Type B pancreatic cell (in vitro differentiated cells): Measurements from ENCODE around the gene RAB40B. TPM values are rescaled to one million over a fixed set of nuclear protein-coding genes. Genes with fewer than 3 reads are reported as not detected.

Experiments
- DNase-seq: peaks from one replicate; pipeline ENCODE4 v3.0.0; 2021; ENCODE audit warnings: mixed read lengths; ENCODE audit not compliant: unreplicated experiment; ENCODE audit errors: extremely low spot score
- H3K27ac Mint-ChIP-seq: 2 replicates; pipeline ENCODE4 v1.8.0; 2021; ENCODE audit warnings: mild to moderate bottlenecking, mixed read lengths
- H3K27me3 Mint-ChIP-seq: 2 replicates; pipeline ENCODE4 v1.8.0; 2021; ENCODE audit warnings: mixed read lengths
- H3K36me3 Mint-ChIP-seq: 2 replicates; pipeline ENCODE4 v1.8.0; 2021; ENCODE audit warnings: mixed read lengths
- H3K4me1 Mint-ChIP-seq: one replicate; pipeline ENCODE4 v1.8.0; 2021; ENCODE audit warnings: mixed read lengths; ENCODE audit not compliant: unreplicated experiment
- H3K4me3 Mint-ChIP-seq: 2 replicates; pipeline ENCODE4 v1.8.0; 2021; ENCODE audit warnings: mild to moderate bottlenecking, mixed read lengths
- H3K9me3 Mint-ChIP-seq: 2 replicates; pipeline ENCODE4 v1.8.0; 2021; ENCODE audit warnings: mixed read lengths
- CTCF ChIP-seq: fragments of 200-600 bp; sonication (generic); conservative IDR thresholded peaks from 2 replicates; pipeline ENCODE4 v1.5.0; 2021; ENCODE audit warnings: antibody characterized with exemption, mild to moderate bottlenecking
- total RNA-seq: library from RNA; stranded (reverse); gene quantifications from 2 replicates; pipeline ENCODE4 v1.2.1, GENCODE V29; 2021; ENCODE audit warnings: low replicate concordance

The RAB40B gene
- total RNA-seq, 1 donor from 2014 or later = 16.7 TPM

- TF ChIP-seq CTCF = no peak
- Mint-ChIP-seq H3K4me1 (peaks cover 9% of the 10 kb centered on the region), H3K9me3 (no peaks in the 10 kb centered on the region), H3K27me3 (no peaks in the 10 kb centered on the region), H3K36me3 (peaks cover 5% of the 10 kb centered on the region), H3K4me3 (no peak overlapping the region), H3K27ac (no peak overlapping the region)
- DNase-seq = no peak
Observed at GRCh38 chr17:82686366-82687324, 11.9 kb downstream of the RAB40B start.

- TF ChIP-seq CTCF = no peak
- H3K27ac Mint-ChIP-seq = no peak overlapping the region
- H3K4me3 Mint-ChIP-seq = no peak overlapping the region
- H3K36me3 Mint-ChIP-seq = peaks cover 5% of the 10 kb centered on the region
- no peaks in the 10 kb centered on the region for H3K9me3 Mint-ChIP-seq
- peaks cover 5% of the 10 kb centered on the region for H3K4me1 Mint-ChIP-seq
- no peak for DNase-seq
- no peaks in the 10 kb centered on the region for H3K27me3 Mint-ChIP-seq
Observed at GRCh38 chr17:82685291-82685690, 13.2 kb downstream of the RAB40B start.

DNA sequence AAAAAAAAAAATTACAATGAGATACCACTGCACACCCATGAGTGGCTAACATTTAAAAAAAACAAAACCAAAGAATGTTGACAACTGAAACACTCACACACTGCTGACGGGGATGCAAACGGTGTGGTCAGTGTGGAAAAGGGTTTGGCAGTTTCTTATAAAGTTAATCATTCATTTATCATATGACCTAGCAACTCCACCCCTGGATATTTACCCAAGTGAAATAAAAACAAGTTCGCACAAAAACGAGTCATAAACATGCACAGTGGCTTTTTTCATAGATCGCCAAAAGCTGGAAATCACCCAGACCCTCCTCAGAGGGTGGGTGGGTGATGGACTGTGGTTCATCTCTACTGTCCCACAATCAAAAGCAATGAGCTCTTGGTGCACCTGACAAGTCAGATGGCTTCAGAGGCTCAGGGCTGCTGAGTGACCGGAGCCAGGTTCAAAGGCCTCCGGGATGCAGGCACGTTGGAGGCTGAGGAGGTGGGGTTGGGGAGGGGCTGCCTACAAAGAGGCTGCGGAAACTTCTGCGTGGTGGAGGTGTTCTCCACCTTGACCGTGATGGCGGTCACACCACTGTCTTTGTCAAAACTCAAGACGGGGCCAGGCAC, 14.2 kb downstream of the RAB40B start:
- H3K4me1 Mint-ChIP-seq = no peaks in the 10 kb centered on the region
- H3K27me3 Mint-ChIP-seq = no peaks in the 10 kb centered on the region
- no peaks in the 10 kb centered on the region for H3K36me3 Mint-ChIP-seq
- peak overlapping the region; percentile 82 for H3K27ac Mint-ChIP-seq
- no peak overlapping the region for H3K4me3 Mint-ChIP-seq
- no peak for DNase-seq
- H3K9me3 Mint-ChIP-seq = no peaks in the 10 kb centered on the region
- no peak for TF ChIP-seq CTCF

GRCh38 chr17:82683534-82683933, 15.0 kb downstream of the RAB40B start:
- Mint-ChIP-seq H3K27ac (no peak overlapping the region), H3K36me3 (no peaks in the 10 kb centered on the region), H3K9me3 (no peaks in the 10 kb centered on the region), H3K4me3 (no peak overlapping the region), H3K4me1 (no peaks in the 10 kb centered on the region), H3K27me3 (no peaks in the 10 kb centered on the region)
- DNase-seq = no peak
- no peak for TF ChIP-seq CTCF

GRCh38 chr17:82681547-82681946, 17.0 kb downstream of the RAB40B start:
- no peaks in the 10 kb centered on the region for H3K9me3 Mint-ChIP-seq
- no peak for TF ChIP-seq CTCF
- H3K4me3 Mint-ChIP-seq = no peak overlapping the region
- no peak for DNase-seq
- H3K4me1 Mint-ChIP-seq = no peaks in the 10 kb centered on the region
- no peak overlapping the region for H3K27ac Mint-ChIP-seq
- no peaks in the 10 kb centered on the region for H3K27me3 Mint-ChIP-seq
- no peaks in the 10 kb centered on the region for H3K36me3 Mint-ChIP-seq
